Spleen (tissue), 7 donors: ENCODE data around the gene BIN1.

Experiments
- POLR2A ChIP-seq, 3 donors: fragments of 450-650 bp; IDR thresholded peaks; one replicate each; pipeline ENCODE4 v1.5.1; 2017; ENCODE audit warnings: antibody characterized with exemption in 3 of 3, mild to moderate bottlenecking in 1 of 3
- POLR2AphosphoS5 ChIP-seq, 3 donors: sonication (generic); formaldehyde crosslinking; IDR thresholded peaks; one replicate each; pipeline ENCODE4 v1.5.1; 2017; ENCODE audit warnings: antibody characterized with exemption in 3 of 3
- TF ChIP-seq, protein P1 (sequence below), 11 experiments: fragments of 200-600 bp in 7 of 11; fragments of 450-650 bp in 4 of 11; sonication (generic) in 4 of 11; IDR thresholded peaks in 8 of 11; conservative IDR thresholded peaks in 3 of 11; 1 replicate in 7 of 11; 2 replicates in 4 of 11; pipeline versions ENCODE4 v1.4.0 to v1.8.0; 2016 to 2021; ENCODE audit warnings: antibody characterized with exemption in 11 of 11, inconsistent platforms in 4 of 11, mild to moderate bottlenecking in 1 of 11
- donor health status: DM: no; HTN: no; CAD: no; lungs with moderate emphysema.
- donor health status: DM: no; HTN: no; CAD: no.
- donor health status: DM: no; HTN: no; CAD: no.

GRCh38 chr2:127143841-127144782 lies 37.2 kb upstream of the BIN1 start:
- TF ChIP-seq, protein P1, sequence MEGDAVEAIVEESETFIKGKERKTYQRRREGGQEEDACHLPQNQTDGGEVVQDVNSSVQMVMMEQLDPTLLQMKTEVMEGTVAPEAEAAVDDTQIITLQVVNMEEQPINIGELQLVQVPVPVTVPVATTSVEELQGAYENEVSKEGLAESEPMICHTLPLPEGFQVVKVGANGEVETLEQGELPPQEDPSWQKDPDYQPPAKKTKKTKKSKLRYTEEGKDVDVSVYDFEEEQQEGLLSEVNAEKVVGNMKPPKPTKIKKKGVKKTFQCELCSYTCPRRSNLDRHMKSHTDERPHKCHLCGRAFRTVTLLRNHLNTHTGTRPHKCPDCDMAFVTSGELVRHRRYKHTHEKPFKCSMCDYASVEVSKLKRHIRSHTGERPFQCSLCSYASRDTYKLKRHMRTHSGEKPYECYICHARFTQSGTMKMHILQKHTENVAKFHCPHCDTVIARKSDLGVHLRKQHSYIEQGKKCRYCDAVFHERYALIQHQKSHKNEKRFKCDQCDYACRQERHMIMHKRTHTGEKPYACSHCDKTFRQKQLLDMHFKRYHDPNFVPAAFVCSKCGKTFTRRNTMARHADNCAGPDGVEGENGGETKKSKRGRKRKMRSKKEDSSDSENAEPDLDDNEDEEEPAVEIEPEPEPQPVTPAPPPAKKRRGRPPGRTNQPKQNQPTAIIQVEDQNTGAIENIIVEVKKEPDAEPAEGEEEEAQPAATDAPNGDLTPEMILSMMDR (IDR thresholded peaks at IDR 0.05 in 8 of 11, conservative IDR thresholded peaks at IDR 0.05 in 3 of 11), result no peak
- TF ChIP-seq POLR2AphosphoS5 (IDR thresholded peaks at IDR 0.05) (peak in 1 of 3 donors; percentile 52), POLR2A (IDR thresholded peaks at IDR 0.05) (no peak)
